ENCODE data around the gene DRGX.

DNA sequence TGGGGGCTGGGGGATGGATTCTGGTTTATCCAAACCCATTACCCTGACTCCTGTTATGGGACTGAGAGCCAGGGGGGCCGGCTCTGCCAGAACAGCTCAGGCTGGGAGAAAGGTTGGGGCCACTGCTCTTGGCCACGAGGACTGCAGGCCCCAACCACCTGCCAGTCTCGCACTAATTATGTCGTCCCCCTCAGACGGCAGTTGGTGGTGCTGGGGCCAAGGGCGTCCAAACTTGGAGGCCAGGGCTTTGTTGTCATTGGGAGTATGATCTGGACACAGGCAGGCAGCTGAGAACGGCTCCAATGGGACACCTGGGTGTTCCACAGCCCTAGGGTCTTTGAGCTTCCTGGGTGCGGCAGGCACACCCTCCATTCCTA is 34.7 kb downstream of the DRGX start:
- TF ChIP-seq CTCF (conservative IDR thresholded peaks at IDR 0.05; ENCODE audit: low read depth, low read length) (no peak), ELK1 (IDR thresholded peaks at IDR 0.05; ENCODE audit: borderline replicate concordance, low read depth, low read length) (no peak), CEBPB (IDR thresholded peaks at IDR 0.05; ENCODE audit: low read depth, low read length) (no peak), BHLHE40 (IDR thresholded peaks at IDR 0.05; ENCODE audit: low read depth, low read length) (no peak), POLR2A (IDR thresholded peaks at IDR 0.05; ENCODE audit: low read depth, low read length) (no peak), CHD1 (IDR thresholded peaks at IDR 0.05; ENCODE audit: low read depth, low read length) (no peak), SMC3 (IDR thresholded peaks at IDR 0.05; ENCODE audit: low read depth, low read length) (no peak), RCOR1 (IDR thresholded peaks at IDR 0.05; ENCODE audit: insufficient replicate concordance, low read length) (no peak), MXI1 (IDR thresholded peaks at IDR 0.05; ENCODE audit: borderline replicate concordance, low read depth, low read length) (no peak), RAD21 (IDR thresholded peaks at IDR 0.05; ENCODE audit: low read length) (no peak), RFX5 (IDR thresholded peaks at IDR 0.05; ENCODE audit: low read depth, low read length) (no peak), FOS (IDR thresholded peaks at IDR 0.05; ENCODE audit: low read depth, low read length) (no peak), MAZ (IDR thresholded peaks at IDR 0.05; ENCODE audit: borderline replicate concordance, low read depth, low read length) (no peak)
- TF ChIP-seq, protein P1, sequence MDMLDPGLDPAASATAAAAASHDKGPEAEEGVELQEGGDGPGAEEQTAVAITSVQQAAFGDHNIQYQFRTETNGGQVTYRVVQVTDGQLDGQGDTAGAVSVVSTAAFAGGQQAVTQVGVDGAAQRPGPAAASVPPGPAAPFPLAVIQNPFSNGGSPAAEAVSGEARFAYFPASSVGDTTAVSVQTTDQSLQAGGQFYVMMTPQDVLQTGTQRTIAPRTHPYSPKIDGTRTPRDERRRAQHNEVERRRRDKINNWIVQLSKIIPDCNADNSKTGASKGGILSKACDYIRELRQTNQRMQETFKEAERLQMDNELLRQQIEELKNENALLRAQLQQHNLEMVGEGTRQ (IDR thresholded peaks at IDR 0.05; ENCODE audit: low read depth, low read length) = no peak

Data from IMR-90 (cell line).